Fibroblast of mammary gland (primary cell): ENCODE data around the gene USP49.
"Not testable (repeated sequence)": the region's sequence is repeated elsewhere in the genome, so short reads cannot be mapped to it uniquely, and the experiment has no call there.

Experiments used
- DNase-seq: peaks from one replicate; pipeline ENCODE4 v3.0.0-alpha.2; 2010; ENCODE audit warnings: low read depth
- H3K4me3 ChIP-seq: 2 replicates; pipeline ENCODE4 v1.5.1; 2011; ENCODE audit warnings: low read depth, mild to moderate bottlenecking, low read length, moderate library complexity; ENCODE audit not compliant: control insufficient read depth
- TF ChIP-seq, protein P1 (sequence below): conservative IDR thresholded peaks from 2 replicates; pipeline ENCODE4 v1.5.1; 2011; ENCODE audit warnings: low read depth, low read length, inconsistent platforms; ENCODE audit not compliant: control insufficient read depth, insufficient read depth

Gene USP49

DNA sequence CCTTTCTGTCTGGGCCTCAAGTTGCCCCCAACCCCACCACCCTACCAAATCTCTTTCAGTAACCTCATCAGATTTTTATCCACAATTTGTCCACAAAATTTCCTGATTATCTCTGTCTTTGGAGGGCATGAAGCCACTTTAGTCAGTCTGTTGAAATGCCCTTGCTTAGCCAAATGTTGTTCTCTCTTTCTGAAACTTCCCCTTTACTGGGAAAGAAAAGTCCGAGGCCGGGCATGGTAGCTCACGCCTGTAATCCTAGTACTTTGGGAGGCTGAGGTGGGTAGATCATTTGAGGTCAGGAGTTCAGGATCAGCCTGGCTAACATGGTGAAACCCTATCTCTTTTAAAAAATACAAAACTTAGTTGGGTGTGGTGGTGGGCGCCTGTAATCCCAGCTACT, 73.9 kb downstream of the USP49 start:
- no peak for DNase-seq
- TF ChIP-seq, protein P1, sequence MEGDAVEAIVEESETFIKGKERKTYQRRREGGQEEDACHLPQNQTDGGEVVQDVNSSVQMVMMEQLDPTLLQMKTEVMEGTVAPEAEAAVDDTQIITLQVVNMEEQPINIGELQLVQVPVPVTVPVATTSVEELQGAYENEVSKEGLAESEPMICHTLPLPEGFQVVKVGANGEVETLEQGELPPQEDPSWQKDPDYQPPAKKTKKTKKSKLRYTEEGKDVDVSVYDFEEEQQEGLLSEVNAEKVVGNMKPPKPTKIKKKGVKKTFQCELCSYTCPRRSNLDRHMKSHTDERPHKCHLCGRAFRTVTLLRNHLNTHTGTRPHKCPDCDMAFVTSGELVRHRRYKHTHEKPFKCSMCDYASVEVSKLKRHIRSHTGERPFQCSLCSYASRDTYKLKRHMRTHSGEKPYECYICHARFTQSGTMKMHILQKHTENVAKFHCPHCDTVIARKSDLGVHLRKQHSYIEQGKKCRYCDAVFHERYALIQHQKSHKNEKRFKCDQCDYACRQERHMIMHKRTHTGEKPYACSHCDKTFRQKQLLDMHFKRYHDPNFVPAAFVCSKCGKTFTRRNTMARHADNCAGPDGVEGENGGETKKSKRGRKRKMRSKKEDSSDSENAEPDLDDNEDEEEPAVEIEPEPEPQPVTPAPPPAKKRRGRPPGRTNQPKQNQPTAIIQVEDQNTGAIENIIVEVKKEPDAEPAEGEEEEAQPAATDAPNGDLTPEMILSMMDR = no peak
- no peak overlapping the region for H3K4me3 ChIP-seq

DNA sequence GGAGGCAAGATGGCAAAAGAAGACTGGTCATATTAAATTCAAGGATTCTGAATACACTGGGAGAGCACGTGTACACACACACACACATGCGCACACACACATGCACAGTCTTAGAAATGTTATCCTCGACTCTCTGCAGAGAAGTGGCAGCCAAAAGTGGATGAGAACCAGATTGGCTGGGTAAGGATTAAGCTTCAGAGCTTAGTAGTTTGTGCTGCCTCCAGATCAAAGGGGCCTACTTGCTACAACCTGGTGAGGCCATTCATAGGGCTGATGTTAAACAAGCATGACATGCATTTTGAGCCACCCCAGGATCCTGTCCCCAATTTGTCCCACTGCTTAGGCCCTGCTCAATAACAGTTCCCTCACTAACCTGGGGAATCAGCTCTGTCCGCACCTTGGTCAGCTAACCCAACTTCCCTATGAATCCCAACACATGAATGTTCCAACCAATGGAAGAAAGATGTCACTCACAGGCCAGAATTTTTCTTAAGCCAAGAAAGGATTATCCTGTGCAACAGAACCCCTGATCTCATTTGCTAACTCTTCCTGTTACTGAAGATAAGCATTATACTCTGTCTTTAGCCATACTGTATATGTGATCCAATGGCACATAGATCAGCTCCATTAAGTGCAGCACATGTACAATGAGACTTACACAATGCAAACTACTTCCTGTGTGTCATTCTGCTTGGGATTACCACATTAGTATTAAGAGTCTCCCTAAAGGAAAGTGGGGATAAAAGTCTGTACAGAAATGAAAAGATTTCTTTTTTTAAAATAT, 76.7 kb downstream of the USP49 start:
- TF ChIP-seq, protein P1 = no peak
- DNase-seq = peak; percentile 28
- H3K4me3 ChIP-seq = no peak overlapping the region

DNA sequence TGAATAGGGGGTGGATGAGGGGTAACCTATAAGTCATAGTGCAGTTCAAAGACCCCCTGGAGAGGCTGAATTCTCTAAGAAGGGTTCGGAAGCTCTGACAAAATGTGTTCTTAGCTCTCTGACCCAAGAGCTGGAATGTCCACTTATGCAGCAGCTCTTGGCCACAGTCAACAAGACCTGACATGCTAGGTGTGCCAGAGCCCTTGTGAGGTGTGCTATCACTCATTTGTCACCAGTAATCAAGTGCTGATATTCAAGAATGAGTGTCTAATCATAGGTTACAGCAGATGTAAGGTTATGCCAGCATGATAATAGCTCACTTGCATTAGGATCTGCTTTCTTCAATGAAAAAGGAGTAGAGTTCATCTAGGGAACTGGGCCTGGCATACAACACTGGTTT, 79.6 kb downstream of the USP49 start:
- TF ChIP-seq, protein P1 = no peak
- DNase-seq = no peak
- H3K4me3 ChIP-seq = no peak overlapping the region

DNA sequence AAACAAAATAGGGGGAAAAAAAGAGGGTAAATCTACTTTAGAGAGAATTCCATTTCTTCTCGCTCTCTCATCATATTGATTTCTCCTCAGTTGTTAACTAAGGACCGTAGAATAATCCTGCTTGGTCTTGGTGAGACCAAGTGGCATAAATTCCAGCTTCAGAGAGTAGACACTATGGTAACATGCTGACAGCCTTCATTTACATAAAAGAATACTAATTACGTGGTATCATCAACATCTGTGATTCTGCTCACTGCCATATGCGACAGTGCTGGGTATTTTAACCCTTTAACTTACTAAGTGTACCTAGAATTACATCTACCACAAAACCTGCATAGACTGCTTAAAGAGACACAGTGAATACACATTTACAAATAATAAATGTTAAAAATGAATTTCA, 80.5 kb downstream of the USP49 start:
- DNase-seq = no peak
- no peak overlapping the region for H3K4me3 ChIP-seq
- TF ChIP-seq, protein P1 = no peak

DNA sequence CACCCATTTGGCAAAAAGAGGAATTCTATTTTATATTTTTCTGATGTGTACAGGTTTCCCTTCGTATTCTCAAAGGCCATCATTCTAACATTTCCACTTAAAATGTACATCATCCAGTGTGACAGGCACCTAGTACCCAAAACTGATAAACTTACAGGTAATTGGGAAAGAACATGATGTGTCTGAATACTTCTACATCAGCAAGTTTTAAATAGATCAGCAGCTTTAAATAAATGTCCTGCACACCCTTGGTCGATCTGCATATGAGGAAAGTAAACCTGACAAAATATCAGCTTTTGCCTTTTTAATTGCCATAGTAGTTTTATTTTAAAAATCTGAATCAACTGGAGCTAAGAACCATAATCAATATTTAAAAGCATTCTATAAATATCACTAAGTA, 81.2 kb downstream of the USP49 start:
- no peak overlapping the region for H3K4me3 ChIP-seq
- TF ChIP-seq, protein P1 = no peak
- no peak for DNase-seq

DNA sequence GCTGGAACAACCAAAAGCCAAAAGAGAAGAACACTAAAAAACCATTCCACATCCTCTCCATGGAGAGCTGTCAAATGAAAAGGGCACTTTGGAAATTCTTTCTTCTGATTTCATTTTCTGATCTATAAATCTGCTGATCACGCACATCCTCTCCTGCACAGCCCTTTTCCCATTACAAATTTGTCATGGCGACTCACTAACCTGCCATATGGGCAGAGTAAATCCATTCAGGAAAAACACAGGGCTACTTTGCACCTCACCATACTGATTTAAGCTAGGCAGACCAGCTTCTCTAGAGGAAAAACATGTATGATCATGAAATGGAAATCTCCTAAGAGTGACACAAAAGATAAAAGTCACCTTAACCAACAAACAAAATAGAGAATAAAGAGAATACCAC, 81.7 kb downstream of the USP49 start:
- TF ChIP-seq, protein P1 = no peak
- DNase-seq = peak; percentile 29
- no peak overlapping the region for H3K4me3 ChIP-seq

DNA sequence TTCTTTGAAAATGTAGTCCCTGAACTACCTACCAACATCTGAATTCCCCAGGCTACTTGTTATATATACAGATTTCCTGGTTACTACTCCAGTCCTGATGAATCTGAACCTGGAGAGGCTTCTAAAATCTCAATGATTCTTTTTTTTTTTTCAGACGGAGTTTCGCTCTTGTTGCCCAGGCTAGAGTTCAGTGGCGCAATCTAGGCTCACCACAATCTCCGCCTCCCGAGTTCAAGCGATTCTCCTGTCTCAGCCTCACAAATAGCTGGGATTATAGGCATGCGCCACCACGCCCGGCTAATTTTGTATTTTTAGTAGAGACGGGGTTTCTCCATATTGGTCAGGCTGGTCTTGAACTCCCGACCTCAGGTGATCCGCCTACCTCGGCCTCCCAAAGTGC, 83.2 kb downstream of the USP49 start:
- not testable (repeated sequence) for H3K4me3 ChIP-seq, DNase-seq
